COLO829 (cell line): ENCODE measurements around the gene NPM3.
"Not testable (repeated sequence)": the region's sequence is repeated elsewhere in the genome, so short reads cannot be mapped to it uniquely, and the experiment has no call there.

Source experiments
- DNase-seq: peaks from one replicate; pipeline ENCODE4 v3.0.0; 2012; ENCODE audit warnings: low spot score

NPM3 gene

DNA sequence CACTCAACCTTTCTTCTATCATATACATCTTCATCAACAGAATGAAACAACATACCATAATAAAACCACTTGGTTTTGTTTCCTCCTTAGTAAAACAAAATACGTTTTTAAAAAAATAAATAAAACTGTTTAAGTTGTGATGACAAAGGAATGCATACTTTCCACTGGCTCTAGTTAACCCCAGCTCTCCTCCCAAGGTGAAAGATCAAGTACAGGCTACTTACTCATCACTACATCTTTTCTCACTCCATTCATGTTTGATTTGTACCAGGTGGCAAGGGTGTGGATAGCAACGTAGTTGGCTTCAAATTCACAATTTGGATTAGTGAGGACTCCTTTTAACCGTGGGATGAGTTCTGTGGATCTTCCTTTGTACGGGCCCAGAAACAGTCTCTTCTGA is 20.3 kb upstream of the NPM3 start:
- no peak for DNase-seq

DNA sequence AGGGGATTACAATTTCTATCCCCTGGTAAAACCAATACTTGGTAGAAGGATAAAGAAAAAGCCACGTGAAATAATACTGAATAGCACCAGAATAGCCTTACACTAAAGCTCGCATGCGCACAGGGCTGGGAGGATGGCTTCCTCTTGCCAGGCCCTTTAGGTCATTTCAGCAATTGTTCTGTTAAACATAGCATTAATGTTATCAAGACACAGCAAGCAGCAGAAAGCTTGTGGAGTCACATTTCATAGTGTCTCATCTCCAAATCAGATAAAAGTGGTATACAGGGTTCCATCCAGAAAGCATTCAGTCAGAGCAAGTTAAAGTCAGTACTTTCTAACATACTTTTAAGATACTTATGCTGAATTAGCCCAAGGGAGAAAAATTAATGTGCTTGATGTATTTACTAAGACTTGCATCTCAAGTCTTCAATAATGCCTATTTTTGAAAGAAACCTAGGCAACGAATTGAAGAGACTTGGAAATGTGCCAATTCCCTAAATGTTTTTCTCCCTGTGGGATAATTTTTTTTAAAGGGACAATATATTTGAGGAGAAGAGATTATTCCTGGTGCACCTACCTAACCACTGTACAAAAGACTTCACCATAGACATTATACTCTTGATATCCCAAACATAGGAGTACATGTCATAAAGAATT is 14.3 kb upstream of the NPM3 start:
- no peak for DNase-seq

DNA sequence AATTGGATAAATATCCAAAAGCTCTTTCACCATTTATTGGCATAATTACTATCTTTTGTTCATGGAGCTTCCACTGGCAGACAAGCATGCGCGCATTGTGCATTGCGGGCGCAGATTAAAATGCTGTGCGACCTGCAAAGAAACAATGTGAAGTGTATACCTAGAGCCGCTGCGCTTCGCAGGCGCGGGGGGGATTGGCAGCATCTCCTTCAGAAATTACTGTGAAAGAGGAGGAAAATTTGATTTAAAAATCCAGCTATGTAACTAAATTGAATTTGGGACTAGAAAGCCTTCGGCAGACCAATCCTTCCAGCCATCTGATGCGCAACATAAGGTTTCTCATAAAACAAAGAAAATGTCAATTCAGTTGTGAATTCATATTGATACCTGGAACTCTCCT is 10.3 kb upstream of the NPM3 start:
- no peak for DNase-seq

DNA sequence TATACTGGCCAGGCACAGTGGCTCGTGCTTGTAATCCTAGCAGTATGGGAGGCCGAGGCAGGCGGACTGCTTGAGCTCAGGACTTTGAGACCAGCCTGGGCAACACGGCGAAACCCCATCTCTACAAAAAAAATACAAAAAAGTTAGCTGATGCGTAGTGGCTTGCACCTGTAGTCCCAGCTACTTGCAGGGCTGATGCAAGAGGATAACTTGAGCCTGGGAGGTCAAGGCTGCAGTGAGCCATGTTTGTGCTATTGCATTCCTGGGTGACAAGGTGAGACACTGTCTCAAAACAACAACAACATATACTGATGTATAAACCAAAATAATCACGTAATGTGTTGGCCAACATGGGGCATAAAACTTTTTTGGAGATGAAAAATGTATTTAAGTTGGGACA is 6.4 kb upstream of the NPM3 start:
- no peak for DNase-seq

DNA sequence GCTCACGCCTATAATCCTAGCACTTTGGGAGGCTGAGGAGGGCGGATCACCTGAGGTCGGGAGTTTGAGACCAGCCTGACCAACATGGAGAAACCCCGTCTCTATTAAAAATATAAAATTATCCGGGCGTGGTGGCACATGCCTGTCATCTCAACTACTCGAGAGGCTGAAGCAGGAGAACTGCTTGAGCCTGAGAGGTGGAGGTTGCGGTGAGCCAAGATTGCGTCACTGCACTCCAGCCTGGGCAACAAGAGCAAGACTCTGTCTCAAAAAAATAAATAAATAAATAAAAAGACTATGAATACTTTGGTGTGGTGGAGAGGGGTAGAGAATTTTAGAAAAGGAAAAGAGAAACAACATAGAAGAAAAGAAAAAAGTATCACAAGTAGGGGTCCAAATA is 6.0 kb upstream of the NPM3 start:
- not testable (repeated sequence) for DNase-seq

DNA sequence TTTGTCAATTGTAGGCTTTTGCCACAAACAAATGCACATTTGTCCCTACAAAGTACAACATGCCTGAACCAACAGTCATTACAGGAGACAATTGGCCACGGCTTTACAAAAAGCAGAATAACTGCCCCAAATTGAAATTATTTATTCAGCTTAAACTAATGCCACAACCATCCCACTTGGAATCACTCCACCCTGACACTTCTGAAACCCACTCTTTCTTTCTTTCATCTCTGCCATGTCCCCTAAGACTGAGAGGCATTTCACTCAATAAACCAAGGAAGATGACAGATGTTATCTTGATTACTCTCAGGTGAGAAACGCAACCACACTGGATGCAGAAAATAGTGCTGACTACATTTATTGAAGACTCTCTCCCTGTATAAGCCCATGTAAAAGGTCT is 2.6 kb upstream of the NPM3 start:
- DNase-seq: no peak

DNA sequence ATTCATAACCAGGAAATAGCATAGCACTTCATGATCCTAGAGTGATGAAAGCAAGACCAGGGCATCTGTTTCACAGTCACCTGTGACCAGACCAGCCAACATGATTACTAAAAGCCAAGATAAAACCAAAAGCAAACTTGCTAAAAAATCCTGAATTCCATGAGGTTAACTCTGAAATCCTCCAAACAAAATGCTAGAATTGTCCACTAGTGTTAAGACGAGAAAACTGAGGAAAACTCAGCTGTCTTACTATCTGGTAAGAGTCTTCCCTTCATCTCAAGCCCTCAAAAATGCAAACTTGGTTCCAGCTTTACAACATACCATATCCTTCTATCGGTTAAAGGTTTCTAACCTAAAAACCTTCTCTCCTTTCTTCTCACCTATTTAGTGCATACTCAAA is 1.3 kb upstream of the NPM3 start:
- no peak for DNase-seq

DNA sequence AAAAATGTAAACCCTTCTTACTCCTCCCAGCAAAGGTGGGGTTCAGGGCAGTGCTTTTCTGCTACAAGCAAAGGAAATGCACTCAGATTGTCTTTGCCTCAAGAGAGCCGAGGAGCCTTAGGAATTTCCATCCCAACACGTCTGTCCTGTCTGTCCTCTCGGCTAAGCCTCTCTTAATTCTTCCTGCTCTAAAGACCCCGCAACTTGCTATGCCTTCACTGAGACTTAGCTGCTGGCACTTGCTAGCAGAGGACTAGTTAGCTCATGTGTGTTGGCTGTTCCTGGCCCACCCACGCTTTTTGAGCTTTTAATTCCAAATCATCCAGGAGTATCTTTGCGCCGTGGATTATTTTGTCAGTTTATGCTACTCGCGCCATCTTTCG is 481 bp upstream of the NPM3 start:
- no peak for DNase-seq

DNA sequence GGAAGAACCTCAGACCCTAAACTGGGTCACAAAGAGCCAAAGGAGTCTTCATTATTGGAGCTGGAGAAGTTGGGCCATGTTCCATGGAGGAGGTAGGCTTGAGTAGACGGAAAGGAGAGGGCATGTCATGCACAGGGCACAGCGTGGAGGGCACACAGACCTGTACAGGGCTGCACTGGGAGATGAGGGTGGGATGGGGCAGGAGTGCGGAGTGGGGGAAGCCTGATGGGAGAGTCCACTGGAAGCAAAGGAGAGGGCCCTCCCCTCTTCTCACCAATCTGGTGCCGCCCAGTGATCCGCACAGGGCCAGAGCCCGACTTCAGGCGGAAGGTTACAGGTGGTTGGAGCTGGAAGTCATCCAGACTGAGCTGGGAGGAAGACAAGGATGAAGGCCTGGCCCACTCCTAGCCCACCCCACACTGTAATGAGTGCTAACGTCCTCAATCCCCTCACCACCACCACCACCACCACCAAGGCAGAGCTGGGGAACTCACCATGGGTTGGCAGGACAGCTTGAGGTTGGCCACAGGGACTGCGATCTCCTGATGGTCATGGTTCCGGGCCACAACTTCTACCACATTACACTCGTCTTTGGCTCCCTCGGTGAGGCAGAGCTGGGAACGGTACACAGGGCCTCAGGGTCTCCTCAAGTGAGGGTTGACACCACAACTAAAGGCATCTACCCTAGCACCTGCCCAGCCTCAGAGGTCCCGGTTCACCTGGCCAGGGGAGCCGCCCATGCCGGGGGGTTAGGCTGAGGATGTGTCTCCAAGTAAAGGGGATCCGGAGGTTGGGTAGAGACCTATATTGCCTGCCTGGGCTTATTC is 1.0 kb downstream of the NPM3 start:
- DNase-seq: no peak

DNA sequence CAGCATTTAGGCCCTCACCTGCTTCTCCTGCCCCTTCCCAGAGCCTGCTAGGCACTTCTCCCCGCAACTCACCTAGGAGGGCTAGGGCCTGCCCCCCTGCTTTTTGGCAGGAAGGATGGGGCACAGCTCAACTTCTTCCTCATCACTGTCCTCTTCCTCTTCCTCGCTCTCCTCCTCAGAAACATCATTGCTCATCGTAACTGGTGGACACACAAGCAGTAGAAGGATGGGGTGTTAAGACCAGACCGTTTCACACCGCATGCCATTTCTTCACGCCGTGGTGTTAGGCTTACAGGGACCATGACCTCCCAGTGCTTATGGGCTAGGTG is 1.6 kb downstream of the NPM3 start:
- no peak for DNase-seq

DNA sequence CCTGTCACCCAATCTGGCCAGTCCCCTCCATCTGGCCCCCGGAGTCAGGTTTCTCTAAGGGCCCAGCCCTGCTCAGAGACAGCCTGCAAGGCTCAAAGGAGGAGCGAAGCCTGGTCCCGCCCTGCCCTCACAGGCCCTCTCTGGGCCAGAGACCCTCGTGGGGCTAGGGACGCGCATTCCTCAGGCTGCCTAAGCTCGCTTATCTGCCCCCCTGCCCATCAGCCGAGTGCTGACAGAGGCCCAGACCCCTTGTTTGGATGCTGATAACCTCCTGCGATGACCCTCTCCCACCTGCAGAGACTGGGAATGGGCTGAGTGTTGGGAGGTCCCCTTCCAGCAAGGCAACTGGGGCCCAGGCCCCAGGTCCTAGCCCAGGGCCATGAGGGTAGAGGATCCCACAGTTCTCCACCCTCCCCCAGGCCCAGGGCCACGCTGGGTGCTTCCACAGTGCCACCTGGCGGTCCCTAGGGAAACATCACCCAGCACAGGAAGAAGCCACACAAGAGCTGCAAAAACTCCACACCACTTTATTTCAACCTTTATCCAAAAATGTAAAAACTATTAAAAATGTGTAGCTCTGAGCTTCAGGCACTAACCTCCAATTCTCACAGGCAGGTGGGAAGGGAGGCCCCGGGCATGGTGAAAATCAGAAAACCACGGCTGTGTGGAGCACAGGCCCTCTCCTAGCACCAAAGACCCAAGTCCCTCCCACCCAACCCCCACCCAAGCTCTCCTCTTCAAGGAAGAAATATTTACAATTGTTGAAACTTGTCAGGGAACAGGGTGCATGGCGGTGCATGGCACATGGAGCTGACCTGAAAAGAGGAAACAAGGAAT is 2.2 kb downstream of the NPM3 start:
- DNase-seq: peak; percentile 84

DNA sequence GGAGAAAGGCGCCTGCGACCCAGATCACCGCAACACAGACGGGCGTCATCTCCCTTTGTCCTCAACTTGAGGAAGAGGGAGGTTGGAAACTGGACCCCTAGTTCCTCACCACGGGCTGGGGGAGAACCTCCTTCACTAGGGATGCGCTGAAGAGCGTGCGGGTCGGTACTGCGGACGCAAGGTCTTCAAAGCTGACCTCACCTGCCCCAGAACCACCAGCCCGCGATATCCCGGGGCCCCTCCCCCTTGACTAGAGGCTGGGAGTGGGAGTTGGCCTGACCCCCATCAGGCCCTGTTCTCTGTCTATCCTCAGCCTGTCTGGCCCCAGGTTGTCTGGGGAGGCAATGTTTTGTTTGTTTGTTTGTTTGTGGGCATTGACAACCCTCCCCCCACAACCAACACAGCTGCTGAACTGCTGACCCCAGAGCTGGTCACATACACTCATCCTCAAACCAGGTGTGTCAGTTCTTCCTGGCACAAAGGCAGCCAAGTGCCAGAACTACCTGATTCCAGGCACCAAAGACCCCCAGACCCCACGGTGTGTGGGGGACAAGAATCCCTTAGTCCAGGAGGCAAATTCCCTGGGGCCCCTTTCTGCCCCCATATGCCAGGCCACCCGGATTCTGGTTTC is 2.9 kb downstream of the NPM3 start:
- DNase-seq: no peak

DNA sequence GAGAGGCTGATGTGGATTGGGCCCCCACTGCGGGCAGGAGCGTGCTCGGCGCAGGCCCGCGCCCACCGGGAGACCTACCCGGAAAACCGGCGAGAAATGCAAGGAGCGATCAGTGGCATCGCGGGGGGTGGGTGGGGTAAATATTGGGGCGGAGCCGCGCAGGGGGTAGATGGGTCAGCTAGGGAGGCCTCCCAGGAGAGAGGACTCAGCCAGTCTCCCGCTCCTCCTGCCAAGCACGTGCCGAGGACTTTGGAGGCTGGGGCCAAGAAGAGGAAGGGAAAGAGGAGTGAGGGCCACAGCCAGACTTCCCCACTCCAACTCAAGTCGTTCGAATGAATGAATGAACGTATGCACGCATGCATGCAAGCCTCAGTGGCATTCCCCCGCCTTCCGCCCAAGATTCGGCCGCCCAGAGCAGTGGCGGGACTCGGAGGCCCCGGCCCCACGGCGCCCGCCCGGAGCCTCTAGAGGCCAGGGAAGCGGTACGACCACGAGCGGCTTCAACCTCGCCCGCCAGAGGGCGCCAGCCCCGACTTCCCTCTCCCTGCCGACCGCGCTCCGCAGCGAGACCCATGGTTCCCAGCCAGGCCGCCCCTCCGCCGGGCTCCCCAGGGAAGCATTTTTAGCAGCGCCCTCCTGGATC is 3.6 kb downstream of the NPM3 start:
- peak; percentile 53 for DNase-seq

DNA sequence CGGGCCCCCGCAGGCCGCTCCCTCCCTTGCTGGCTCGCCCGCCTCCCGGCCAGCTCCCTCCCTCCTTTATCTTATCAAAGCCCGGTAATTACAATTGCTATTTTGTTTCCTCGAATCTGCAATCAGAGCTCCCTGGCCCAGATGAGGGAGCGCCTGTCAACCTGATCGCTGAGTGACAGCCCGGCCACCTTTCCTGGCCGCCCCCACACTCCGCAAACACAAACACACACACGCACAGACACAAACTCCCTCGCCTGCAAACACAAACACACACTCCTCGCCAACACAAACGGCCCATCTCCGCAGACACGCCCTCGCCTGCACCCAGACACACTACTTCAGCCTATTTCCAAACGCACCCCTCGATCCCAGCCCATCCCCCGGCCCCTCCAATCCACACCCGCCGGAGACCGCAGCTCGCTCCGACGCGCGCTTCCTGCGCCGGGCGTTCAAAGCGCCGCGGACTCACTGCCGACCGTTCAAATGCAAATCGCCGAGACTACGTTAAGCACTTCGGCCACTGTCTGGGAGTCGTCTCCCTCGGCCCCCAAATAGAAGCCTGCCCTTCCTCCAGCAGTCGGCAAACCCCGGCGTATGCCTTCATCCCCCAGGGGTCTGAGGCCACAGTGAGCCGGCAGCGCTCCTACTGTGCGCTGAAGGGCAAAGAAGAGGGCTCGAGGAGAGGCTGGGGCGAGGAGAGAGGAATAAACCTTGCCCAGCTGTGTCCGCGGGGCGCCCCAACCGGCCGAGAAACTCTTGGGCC is 4.3 kb downstream of the NPM3 start:
- DNase-seq: no peak

DNA sequence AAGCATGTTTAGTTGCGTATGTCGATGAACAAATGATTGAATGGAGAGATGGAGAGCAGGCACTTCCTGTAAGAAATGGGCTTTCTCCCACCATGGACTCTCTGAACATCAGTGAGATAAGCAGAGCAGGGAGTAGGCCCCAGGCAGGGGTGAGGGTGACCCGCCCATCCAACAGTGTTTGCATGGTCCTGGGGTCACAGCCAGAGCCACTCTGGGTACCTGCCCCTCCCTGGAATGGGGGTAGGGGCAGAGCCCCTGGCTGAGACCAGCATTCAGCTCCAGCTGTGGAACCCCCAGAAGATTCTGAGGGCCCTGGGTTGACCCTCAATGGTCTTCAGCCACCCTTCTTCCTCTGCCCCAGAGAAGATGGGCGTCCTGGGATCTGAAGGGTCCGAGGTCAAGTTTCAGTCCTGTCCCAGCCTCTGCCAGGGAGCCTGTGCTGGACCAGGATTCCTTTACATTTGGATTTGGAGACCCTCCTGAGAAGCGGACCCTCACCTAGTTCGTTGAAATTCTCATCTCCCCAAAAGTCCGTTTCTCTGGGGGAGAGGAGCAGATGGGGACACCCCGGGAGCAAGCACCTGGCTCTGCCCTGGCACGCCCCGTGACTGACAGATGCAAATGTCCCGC is 5.0 kb downstream of the NPM3 start:
- DNase-seq: no peak

DNA sequence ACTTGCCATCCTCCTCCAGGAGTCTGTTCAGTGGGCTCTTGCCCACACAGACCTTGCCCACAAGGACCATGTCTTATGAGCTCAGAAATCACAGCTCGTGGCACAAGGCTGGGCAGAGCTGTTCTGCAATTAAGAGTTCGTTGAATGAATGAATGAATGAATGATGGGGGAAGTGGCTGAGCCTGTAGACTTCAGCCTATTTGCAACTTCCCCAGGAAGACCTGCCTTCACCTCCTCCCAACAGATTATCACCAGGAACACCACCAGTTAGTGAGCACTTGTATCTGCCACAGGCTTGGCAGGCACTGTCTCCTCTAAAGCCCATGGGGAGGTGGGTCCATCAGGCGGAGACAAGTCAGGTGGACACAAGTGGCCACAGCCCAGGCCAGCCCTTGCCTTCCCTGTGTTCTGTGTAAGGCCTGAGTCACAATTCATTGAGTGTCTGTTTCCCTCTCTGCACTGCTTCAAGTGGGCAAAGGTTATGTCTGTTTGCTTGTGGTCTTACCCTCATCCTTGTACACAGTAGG is 5.6 kb downstream of the NPM3 start:
- no peak for DNase-seq

DNA sequence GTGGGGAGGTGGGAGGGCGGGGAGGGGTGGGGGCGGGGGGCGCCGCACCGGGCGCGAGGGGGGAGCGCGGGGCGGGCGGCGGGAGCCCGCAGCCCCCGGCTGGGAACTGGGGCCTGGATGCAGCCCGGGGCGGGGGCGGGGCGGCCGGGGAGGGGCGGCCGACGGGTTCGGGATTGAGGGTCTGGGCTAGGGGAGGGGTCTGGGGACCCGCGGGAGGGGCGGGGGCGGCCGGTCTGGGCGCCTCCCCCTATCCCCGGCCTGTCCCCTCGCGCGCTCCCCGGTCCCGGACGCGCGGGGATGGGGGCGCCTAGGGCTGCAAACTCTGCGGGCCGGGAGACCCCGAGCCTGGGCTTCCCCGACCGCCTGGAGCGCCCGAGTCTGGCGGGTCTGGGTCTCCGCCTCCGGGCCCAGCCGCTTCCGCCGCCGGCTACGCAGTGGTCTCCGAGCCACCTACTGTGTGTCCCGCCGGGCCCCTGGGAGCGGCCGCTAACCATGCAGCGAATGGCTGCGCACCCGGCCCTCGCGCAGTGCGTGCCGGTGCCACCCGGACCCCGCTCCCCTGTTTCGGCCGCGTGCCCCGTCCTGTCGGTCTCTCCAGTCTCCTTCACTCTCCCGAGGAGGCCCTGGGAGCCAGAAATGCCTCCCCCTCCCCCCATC is 7.0 kb downstream of the NPM3 start:
- DNase-seq: no peak

DNA sequence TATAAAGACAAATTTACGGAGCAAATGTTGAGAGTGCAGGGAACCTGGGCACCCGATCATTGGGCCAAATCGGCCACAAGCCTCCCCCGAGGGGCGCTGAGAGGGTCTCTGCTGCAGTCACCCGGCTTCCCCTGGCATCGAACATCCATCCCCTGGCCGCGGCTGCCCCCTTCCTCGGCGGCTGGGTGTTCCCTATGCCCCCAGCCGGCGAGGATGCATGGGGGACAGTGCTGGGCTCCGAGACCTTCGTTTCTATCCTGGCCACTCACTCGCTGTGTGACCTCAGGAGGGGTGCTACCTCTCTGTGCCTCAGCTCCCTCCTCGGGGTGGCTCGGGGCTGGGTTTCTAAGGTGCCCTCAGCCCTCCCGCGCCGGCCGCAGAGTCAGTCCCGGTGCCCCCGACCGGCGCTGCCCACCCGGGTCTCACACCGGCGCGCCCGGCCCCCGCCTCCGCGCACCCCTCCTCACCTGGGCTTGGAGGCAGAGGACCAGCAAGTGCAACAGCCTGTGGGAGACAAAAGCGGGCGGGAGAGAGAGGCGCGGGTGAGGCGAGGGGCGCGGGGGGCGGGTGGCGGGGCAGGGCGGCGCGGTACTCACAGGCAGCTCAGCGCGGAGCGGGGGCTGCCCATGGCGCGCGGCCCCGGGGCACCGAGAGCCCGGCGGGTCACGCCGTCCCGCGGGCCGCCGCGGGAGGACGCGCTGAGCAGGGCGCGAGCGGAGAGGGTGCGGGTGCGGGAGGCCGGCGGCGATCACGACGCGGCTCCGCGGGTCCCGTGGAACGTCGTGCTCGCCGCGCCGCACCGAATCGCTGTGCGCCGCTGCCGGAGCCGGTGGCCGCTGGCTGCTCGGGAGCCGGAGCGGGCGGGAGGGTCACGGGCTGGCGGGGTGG is 7.7 kb downstream of the NPM3 start, which contains the start of gene FGF8:
FGF8 (minus strand) TSS at position 842 of the 888 bp plus-strand sequence; CDS start at position 628, 214 bp downstream.
- DNase-seq: no peak
